OCI-LY1 (cell line): Measurements from ENCODE around the gene IGF2BP3.

Experiments used
- CTCF ChIP-seq: fragments of 200-600 bp; sonication (generic), shearing (Covaris generic); IDR thresholded peaks from 2 replicates; pipeline ENCODE4 v1.5.1; 2017; ENCODE audit warnings: mild to moderate bottlenecking, antibody characterized with exemption, low read length, moderate library complexity, mixed read lengths
- EZH2 ChIP-seq: fragments of 200-600 bp; sonication (generic), shearing (Covaris generic); IDR thresholded peaks from 2 replicates; pipeline ENCODE4 v1.8.0; 2017; ENCODE audit warnings: borderline replicate concordance, mixed run types, mild to moderate bottlenecking, antibody characterized with exemption, low read length, moderate library complexity, mixed read lengths

GRCh38 chr7:23283086-23283485, 187.2 kb downstream of the IGF2BP3 start:
- TF ChIP-seq CTCF (no peak), EZH2 (no peak)
